Lower leg skin (tissue), 3 donors: ENCODE measurements around the gene CREB5.

Source experiments
- POLR2A ChIP-seq, 2 donors: fragments of 450-650 bp; IDR thresholded peaks; one replicate each; pipeline ENCODE4 v1.6.1; 2016 to 2017; ENCODE audit warnings: antibody characterized with exemption in 2 of 2, mild to moderate bottlenecking in 1 of 2, moderate library complexity in 1 of 2
- TF ChIP-seq, protein P1 (sequence below), 3 donors: fragments of 450-650 bp; IDR thresholded peaks; one replicate each; pipeline ENCODE4 v1.5.1; 2016; ENCODE audit warnings: antibody characterized with exemption in 3 of 3, mild to moderate bottlenecking in 3 of 3, moderate library complexity in 2 of 3

DNA sequence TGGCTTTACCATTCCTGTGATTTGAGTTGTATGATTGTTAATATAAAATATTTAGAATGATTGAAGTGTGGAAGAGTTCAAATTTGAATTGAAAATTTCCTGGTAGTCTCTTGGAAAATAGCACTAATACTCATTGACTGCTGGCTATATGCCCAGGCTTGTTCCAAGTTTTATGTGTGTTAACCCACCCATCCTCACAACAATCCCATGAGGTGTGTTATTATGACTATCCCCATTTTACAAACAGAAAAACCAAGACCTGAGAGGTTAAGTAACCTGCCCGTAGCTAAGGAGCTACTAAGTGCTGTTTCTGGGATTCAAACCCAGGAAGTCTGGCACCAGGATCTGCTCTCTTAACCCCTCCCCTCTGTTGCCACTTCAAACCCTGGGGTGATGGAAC, 213.9 kb downstream of the CREB5 start:
- TF ChIP-seq, protein P1, sequence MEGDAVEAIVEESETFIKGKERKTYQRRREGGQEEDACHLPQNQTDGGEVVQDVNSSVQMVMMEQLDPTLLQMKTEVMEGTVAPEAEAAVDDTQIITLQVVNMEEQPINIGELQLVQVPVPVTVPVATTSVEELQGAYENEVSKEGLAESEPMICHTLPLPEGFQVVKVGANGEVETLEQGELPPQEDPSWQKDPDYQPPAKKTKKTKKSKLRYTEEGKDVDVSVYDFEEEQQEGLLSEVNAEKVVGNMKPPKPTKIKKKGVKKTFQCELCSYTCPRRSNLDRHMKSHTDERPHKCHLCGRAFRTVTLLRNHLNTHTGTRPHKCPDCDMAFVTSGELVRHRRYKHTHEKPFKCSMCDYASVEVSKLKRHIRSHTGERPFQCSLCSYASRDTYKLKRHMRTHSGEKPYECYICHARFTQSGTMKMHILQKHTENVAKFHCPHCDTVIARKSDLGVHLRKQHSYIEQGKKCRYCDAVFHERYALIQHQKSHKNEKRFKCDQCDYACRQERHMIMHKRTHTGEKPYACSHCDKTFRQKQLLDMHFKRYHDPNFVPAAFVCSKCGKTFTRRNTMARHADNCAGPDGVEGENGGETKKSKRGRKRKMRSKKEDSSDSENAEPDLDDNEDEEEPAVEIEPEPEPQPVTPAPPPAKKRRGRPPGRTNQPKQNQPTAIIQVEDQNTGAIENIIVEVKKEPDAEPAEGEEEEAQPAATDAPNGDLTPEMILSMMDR (IDR thresholded peaks at IDR 0.05) = no peak
- no peak for TF ChIP-seq POLR2A (IDR thresholded peaks at IDR 0.05)
